GM12892 (cell line): ENCODE results near the gene ZIC1.

Experiments used
- POLR2A ChIP-seq: IDR thresholded peaks from 2 replicates; pipeline ENCODE4 v1.6.1; 2011; ENCODE audit warnings: low read depth, low read length, control low read depth
- POLR2AphosphoS5 ChIP-seq: IDR thresholded peaks from 2 replicates; pipeline ENCODE4 v1.6.1; 2011; ENCODE audit warnings: low read depth, low read length, control low read depth
- TAF1 ChIP-seq: IDR thresholded peaks from 2 replicates; pipeline ENCODE4 v1.6.1; 2011; ENCODE audit warnings: low read depth, mild to moderate bottlenecking, control low read depth, low read length, borderline replicate concordance

GRCh38 chr3:147428754-147429153, 19.6 kb downstream of the ZIC1 start:
- TF ChIP-seq POLR2A, result no peak
- TF ChIP-seq POLR2AphosphoS5, result no peak
- no peak for TF ChIP-seq TAF1
